Effector memory CD8-positive, alpha-beta T cell (primary cell): ENCODE data around the gene IER3IP1.

Source experiments
- ATAC-seq: fragments of 150-1000 bp; cut with Tn5 transposase; replicated peaks from 2 replicates; pipeline ENCODE4 v1.10.0; 2021; ENCODE audit warnings: mild to moderate bottlenecking, moderate library complexity
- DNase-seq, 3 experiments: peaks; one replicate each; pipeline ENCODE4 v3.0.0; 2021
- H3K27ac Mint-ChIP-seq, 2 donors: one replicate each; pipeline ENCODE4 v1.8.0; 2022; ENCODE audit warnings: mild to moderate bottlenecking in 2 of 2, mixed read lengths in 2 of 2, moderate library complexity in 2 of 2
- H3K27me3 Mint-ChIP-seq, 2 donors: one replicate each; pipeline ENCODE4 v1.8.0; 2022; ENCODE audit warnings: mixed read lengths in 2 of 2
- H3K36me3 Mint-ChIP-seq: one replicate; pipeline ENCODE4 v1.8.0; 2022; ENCODE audit warnings: mild to moderate bottlenecking, moderate library complexity, mixed read lengths; ENCODE audit not compliant: insufficient read depth
- H3K4me1 Mint-ChIP-seq, 2 donors: one replicate each; pipeline ENCODE4 v1.8.0; 2022; ENCODE audit warnings: low read depth in 2 of 2, mixed read lengths in 2 of 2
- H3K4me3 Mint-ChIP-seq, 2 donors: one replicate each; pipeline ENCODE4 v1.8.0; 2022; ENCODE audit warnings: mild to moderate bottlenecking in 2 of 2, mixed read lengths in 2 of 2, moderate library complexity in 2 of 2
- H3K9me3 Mint-ChIP-seq, 2 donors: one replicate each; pipeline ENCODE4 v1.8.0; 2022; ENCODE audit warnings: mixed read lengths in 2 of 2

IER3IP1 gene

DNA sequence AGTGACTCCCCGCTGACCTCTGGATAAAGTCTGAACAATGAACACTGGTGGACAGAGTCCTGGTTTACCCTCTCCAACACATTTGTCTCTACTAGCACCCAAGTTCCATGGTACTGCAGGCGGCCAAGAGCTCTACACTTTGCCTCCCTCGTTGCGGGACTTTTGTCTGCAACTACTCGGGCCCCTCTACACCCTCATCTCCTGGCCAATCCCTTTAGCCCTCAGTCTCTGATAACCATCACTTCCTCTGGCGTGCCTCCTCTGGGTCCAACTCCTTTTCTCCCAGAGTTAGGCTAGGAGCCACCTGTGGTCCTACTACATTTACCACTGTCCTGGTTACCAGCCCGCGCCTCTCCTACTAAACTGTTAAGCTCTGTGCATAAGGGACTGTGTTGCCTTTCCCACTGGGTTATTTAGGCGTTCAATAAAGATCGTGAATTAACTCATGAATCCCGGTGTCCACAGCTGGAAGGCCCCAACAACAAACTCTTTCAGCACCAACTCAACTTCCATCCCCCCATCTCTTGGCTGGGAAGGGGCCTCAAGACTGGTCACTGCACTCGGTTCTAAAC, 26.6 kb downstream of the IER3IP1 start:
- Mint-ChIP-seq H3K4me1 (peaks cover 43 to 55% of the 10 kb centered on the region in 2 donors), H3K27me3 (no peaks in the 10 kb centered on the region), H3K4me3 (peak overlapping the region; percentile 91 to 96), H3K27ac (peak overlapping the region; percentile 96 to 97), H3K36me3 (peaks cover 10% of the 10 kb centered on the region), H3K9me3 (no peaks in the 10 kb centered on the region)
- DNase-seq (no peak), ATAC-seq (no peak)

DNA sequence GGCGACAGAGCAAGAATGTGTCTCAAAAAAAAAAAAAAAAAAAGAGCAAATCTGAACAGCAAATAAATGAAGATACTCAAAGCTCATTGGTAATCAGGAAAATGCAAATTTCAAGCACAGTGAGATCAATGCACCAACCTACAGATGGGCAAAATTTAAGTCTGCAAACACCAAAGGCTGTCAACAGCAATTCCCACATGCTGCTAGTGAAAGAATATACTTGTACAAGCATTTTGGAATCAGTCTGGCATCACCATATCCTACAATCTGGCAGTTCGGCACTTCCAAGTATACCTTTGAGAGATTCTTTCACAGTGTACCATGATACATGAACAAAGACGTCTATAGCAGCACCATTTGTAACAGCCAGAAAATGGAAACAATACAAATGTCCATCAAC, 30.0 kb downstream of the IER3IP1 start:
- H3K4me1 Mint-ChIP-seq: peaks cover 39 to 64% of the 10 kb centered on the region in 2 donors
- H3K27ac Mint-ChIP-seq: no peak overlapping the region
- H3K36me3 Mint-ChIP-seq: peaks cover 10% of the 10 kb centered on the region
- ATAC-seq: no peak
- no peaks in the 10 kb centered on the region for H3K27me3 Mint-ChIP-seq
- no peak overlapping the region for H3K4me3 Mint-ChIP-seq
- DNase-seq: no peak
- no peaks in the 10 kb centered on the region for H3K9me3 Mint-ChIP-seq

DNA sequence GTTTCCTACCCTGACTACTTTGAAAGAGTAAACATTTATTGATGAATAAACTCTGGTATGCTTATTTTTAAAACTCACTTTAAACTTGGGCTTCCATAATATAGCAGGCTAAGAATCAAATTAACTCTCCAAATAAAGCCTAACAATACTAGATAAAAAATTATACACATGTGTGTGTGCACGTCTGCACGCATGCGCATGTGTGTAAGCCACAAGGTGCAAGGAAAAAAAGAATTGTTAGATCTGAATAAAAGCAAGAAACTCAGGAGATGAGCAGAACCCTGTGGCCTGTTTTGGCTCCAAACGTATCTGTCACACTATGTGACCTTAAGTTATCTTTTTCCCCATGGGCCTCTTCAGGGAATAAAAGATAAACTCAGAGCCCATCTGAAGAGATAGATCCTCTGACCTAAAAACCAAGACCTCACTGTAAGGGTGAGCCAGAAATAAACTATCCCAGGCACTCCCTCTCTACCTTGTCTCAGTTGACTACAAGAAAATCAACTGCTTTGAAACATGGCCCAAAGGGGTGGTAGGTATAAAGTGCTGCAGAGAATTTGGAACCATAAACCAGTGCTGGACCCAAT, 32.2 kb downstream of the IER3IP1 start:
- Mint-ChIP-seq H3K27me3 (no peaks in the 10 kb centered on the region), H3K4me1 (peaks cover 22 to 47% of the 10 kb centered on the region in 2 donors), H3K36me3 (no peaks in the 10 kb centered on the region), H3K4me3 (no peak overlapping the region), H3K9me3 (no peaks in the 10 kb centered on the region), H3K27ac (no peak overlapping the region)
- ATAC-seq (no peak), DNase-seq (no peak)

DNA sequence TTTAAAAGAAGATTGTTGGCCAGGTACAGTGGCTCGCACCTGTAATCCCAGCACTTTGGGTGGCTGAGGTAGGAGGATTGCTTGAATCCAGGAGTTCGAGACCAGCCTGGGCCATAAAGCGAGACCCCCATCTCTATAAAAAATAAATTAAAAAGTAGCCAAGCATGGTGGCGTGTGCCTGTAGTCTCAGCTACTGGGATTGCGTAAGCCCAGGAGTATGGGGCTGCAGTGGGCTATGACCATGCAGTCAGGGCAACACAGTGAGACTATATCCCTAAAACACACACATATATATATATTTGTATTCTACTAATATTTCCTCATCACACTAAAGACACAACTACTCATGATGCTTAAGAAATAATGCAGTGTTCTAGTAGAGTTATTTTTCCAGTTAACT, 33.0 kb downstream of the IER3IP1 start:
- DNase-seq: no peak
- ATAC-seq: no peak
- Mint-ChIP-seq H3K9me3 (no peaks in the 10 kb centered on the region), H3K27ac (no peak overlapping the region), H3K4me3 (no peak overlapping the region), H3K27me3 (no peaks in the 10 kb centered on the region), H3K4me1 (peaks cover 15 to 44% of the 10 kb centered on the region in 2 donors), H3K36me3 (no peaks in the 10 kb centered on the region)

DNA sequence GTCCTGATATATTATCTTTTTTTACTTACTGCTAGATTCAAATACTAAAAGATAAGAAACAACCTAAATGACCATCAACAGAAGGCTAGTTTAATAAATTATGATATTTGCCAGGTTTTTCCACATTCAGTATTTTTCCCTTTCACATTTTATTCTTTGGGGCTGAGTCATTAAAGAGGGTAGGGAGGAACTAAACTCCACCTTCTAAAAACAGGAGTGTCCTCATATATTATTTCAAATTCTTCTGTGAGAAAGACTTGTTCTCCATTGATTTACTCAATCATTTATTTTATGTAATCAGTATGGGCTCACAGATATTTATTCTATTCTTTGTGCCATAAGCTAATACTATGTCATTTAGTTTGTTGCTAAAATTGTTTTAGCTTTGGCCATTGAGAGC, 34.9 kb downstream of the IER3IP1 start:
- H3K27ac Mint-ChIP-seq: no peak overlapping the region
- H3K36me3 Mint-ChIP-seq: peaks cover 6% of the 10 kb centered on the region
- no peaks in the 10 kb centered on the region for H3K27me3 Mint-ChIP-seq
- ATAC-seq: no peak
- H3K9me3 Mint-ChIP-seq: no peaks in the 10 kb centered on the region
- DNase-seq: no peak
- H3K4me1 Mint-ChIP-seq: peaks cover 7 to 36% of the 10 kb centered on the region in 2 donors
- no peak overlapping the region for H3K4me3 Mint-ChIP-seq

DNA sequence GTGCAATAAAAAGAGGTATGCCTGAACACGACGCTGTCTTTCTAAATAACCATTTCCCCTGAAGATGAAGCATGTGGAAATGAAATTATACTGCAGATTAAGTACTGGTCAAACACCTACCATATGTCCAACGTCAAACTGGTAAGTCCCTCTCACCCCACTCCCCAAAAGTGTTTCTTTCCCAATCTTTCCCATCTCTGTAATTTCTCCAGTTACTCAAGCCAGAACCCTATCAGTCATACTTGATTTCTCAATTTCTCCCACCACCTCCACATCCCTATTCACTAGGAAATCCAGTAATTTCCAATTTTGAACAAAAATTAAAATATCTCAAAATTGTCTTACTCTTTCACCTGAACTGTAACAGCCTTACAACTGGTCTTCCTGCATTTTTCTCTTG, 55.0 kb downstream of the IER3IP1 start:
- Mint-ChIP-seq H3K4me1 (peaks cover 6 to 13% of the 10 kb centered on the region in 2 donors), H3K27me3 (no peaks in the 10 kb centered on the region), H3K9me3 (no peaks in the 10 kb centered on the region), H3K4me3 (no peak overlapping the region), H3K36me3 (peaks cover 4% of the 10 kb centered on the region), H3K27ac (peak overlapping the region in 1 of 2 donors; percentile 2)
- DNase-seq (no peak), ATAC-seq (no peak)

DNA sequence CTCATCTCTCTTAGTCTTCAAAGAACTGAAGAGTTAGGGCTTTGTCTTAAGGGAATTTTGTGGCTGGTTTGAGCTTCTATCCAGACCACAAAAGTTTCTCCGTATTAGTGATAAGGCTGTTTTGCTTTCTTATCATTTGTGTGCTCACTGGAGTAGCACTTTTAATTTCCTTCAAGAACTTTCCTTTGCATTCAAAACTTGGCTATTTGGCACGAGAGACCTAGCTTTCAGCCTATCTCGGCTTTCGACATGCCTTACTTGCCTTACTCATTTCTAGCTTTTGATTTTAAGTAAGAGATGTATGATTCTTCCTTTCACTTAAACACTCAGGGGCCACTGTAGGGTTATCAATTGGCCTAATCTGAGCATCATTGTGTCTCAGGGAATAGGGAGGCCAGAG, 55.7 kb downstream of the IER3IP1 start:
- Mint-ChIP-seq H3K4me1 (peaks cover 6 to 13% of the 10 kb centered on the region in 2 donors), H3K9me3 (no peaks in the 10 kb centered on the region), H3K4me3 (no peak overlapping the region), H3K27ac (no peak overlapping the region), H3K36me3 (peaks cover 8% of the 10 kb centered on the region), H3K27me3 (no peaks in the 10 kb centered on the region)
- no peak for DNase-seq
- ATAC-seq: no peak

DNA sequence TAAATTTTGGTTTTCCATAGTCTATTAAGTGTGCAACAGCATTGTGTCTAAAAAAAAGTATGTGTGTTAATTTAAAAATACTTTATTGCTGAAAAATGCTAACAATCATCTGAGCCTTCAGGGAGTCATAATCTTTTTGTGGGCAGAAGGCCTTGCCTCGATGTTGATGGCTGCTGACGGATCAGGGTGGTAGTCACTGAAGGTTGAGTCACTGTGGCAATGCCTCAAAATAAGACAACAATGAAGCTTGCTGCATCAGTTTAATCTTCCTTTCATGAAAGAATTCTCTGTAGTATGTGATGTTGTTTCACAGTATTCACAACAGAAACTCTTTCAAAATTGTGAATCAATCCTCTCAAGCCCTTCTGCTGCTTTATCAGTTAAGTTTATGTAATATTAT, 57.2 kb downstream of the IER3IP1 start:
- Mint-ChIP-seq H3K36me3 (peaks cover 18% of the 10 kb centered on the region), H3K27me3 (no peaks in the 10 kb centered on the region), H3K4me1 (peaks cover 6 to 10% of the 10 kb centered on the region in 2 donors), H3K27ac (no peak overlapping the region), H3K9me3 (no peaks in the 10 kb centered on the region), H3K4me3 (no peak overlapping the region)
- no peak for DNase-seq
- no peak for ATAC-seq

DNA sequence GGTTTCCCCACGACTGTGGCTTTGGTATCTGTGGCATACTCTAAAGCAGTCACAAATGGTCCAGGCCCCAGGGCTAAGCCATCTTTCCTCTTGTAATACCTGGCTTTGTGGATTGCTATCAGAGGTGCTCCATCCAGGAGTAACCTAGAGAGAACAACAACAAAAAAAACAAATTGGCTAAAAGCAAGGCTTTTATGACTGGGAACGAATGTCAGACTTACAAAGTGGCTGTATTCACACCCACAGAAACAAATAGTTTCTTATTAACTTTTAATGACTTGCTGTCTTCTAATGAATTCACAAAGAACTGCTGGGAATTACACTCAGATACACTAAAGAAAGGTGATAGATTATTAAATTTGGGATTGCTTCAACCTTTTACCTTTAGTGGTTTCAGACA, 61.0 kb downstream of the IER3IP1 start:
- Mint-ChIP-seq H3K4me3 (no peak overlapping the region), H3K27me3 (no peaks in the 10 kb centered on the region), H3K4me1 (peaks cover under 1 to 6% of the 10 kb centered on the region in 2 donors), H3K36me3 (peaks cover 46% of the 10 kb centered on the region), H3K27ac (no peak overlapping the region), H3K9me3 (no peaks in the 10 kb centered on the region)
- no peak for DNase-seq
- ATAC-seq: no peak

DNA sequence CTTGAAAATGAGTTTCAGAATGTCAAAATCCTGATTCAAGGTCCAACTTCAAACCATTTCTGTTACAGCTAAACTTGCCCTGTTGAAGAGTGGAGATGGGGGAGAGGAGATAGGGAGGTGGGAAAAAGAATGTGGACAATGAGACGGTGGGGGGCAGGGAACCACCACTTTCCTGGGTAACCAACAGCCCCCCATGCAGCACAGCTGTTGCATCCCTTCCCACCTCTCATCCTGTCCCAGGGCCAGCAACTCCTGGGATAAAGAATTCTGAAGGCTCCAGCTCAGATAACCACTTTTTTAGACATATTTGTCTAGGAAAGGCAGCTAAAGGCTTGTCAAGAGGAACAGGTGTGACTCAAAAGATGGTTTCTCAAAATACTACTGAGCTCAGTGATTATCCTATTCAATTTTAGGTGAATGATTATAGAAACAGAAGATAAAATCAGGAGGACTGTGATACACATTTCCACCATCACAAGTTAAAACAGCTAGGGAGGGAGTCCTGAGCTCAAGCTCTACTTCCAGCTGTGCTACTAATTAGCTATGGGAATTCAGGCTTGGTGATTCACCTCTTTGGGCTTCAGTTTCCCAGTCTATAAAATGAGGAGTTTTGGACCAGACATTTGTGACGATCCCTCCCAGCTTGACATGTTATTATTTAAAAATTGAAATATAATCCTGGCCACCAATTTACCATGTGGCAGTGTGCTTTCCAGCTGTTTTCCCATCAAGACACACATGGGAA, 62.2 kb downstream of the IER3IP1 start:
- Mint-ChIP-seq H3K27ac (no peak overlapping the region), H3K4me3 (no peak overlapping the region), H3K4me1 (peaks cover 0 to 6% of the 10 kb centered on the region in 2 donors), H3K27me3 (no peaks in the 10 kb centered on the region), H3K9me3 (no peaks in the 10 kb centered on the region), H3K36me3 (peaks cover 46% of the 10 kb centered on the region)
- ATAC-seq: no peak
- no peak for DNase-seq

DNA sequence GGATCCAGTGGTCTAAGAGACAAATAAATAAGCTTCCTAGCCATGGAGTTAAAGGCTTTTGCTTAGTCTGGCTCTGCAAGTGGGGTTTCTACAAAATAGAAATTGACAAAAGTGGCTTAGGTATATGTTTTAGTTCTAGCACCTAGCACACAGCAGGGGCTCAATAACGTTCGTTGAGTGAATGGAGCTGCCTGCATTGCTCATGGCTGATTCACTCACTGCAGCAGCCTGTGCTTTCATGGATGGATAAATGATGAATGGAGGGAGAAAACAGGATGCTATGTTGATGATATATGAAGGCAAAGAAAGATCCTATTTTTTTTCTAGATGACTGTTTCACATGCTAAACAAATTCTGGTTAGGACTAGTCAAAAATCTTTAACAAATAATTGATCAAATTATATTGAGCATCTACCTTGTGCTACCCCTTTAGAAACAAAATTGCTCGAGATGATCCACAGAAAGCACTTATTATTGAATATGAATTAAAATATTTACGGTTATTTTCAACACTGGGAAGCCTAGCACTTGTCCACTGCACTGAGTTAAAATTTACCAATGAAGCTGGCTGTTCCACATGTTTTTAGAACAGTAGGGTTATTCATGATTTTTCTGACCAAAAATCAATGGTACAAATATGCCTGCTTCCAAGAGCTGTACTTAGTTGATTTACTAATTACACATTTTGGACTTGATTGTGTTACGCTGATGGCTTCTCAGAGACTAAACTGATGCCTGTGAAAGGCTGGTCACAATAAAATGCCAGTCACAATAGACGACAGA, 65.5 kb downstream of the IER3IP1 start:
- no peaks in the 10 kb centered on the region for H3K27me3 Mint-ChIP-seq
- peaks cover 49% of the 10 kb centered on the region for H3K36me3 Mint-ChIP-seq
- ATAC-seq: no peak
- peak overlapping the region in 1 of 2 donors; percentile 12 for H3K27ac Mint-ChIP-seq
- H3K4me3 Mint-ChIP-seq: no peak overlapping the region
- no peaks in the 10 kb centered on the region for H3K9me3 Mint-ChIP-seq
- H3K4me1 Mint-ChIP-seq: no peaks in the 10 kb centered on the region
- no peak for DNase-seq

DNA sequence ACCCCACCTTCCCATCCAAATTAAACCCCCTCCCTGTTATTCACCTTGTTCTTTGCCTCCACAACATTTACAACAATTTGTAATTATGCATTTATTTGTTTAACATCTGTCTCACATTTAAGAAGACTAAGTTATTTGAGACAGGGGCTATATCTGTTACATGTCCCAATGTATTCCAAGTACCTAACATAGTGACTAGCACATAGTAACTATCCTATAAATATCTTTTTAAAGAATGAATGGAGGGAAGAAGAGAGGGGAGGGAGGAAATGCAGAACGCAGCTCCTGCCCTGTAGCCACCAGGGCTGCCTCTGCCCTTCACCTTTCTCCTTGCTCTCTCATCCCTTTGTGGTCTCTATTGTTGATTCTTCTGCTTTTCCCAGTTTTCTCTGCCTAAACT, 66.4 kb downstream of the IER3IP1 start:
- Mint-ChIP-seq H3K4me3 (no peak overlapping the region), H3K4me1 (no peaks in the 10 kb centered on the region), H3K27ac (peak overlapping the region in 1 of 2 donors; percentile 12), H3K36me3 (peaks cover 43% of the 10 kb centered on the region), H3K27me3 (no peaks in the 10 kb centered on the region), H3K9me3 (no peaks in the 10 kb centered on the region)
- DNase-seq (no peak), ATAC-seq (no peak)

DNA sequence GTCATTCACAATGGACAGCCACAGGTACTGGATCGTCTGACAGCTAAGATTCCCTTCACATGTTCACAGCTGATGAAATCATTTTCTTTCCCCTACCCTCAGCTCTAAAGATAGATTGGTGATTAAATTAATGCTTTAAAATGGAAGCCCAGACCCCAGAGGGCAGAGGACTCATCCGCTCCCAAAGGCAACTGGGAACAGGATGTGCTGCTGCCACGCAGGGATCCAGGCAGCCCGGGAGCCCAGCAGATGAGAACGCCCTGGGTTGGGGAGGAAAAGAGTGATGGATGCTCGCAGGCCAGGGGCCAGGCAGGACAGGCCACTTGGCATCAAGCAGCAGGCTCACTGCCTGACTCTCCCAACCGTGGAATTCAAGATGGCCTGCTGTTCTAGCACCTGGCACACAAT, 67.2 kb downstream of the IER3IP1 start:
- Mint-ChIP-seq H3K36me3 (peaks cover 38% of the 10 kb centered on the region), H3K9me3 (no peaks in the 10 kb centered on the region), H3K4me3 (no peak overlapping the region), H3K4me1 (no peaks in the 10 kb centered on the region), H3K27ac (peak overlapping the region in 1 of 2 donors; percentile 75), H3K27me3 (no peaks in the 10 kb centered on the region)
- no peak for ATAC-seq
- no peak for DNase-seq
